GM10847 (cell line): ENCODE data around the gene KBTBD13.

Experiments used
- POLR2A ChIP-seq: IDR thresholded peaks from 2 replicates; pipeline ENCODE4 v1.6.1; 2011; ENCODE audit not compliant: insufficient read length; ENCODE audit errors: extremely low read depth

Gene KBTBD13

GRCh38 chr15:65042776-65043327, 33.7 kb upstream of the KBTBD13 start:
- no peak for TF ChIP-seq POLR2A

- TF ChIP-seq POLR2A, result no peak
Observed at GRCh38 chr15:65044724-65045481, 31.6 kb upstream of the KBTBD13 start, which contains the start of gene SLC51B. Gene SLC51B (plus strand): TSS chr15:65045387. CDS start chr15:65050005, 4,618 bp downstream.

GRCh38 chr15:65048241-65048640, 28.3 kb upstream of the KBTBD13 start:
- TF ChIP-seq POLR2A, result no peak

GRCh38 chr15:65049418-65049840, 27.1 kb upstream of the KBTBD13 start:
- TF ChIP-seq POLR2A, result no peak

GRCh38 chr15:65050270-65050669, 26.3 kb upstream of the KBTBD13 start:
- TF ChIP-seq POLR2A, result no peak

- TF ChIP-seq POLR2A, result no peak
Observed at GRCh38 chr15:65051266-65051665, 25.3 kb upstream of the KBTBD13 start.

- TF ChIP-seq POLR2A, result no peak
Observed at GRCh38 chr15:65052956-65053355, 23.6 kb upstream of the KBTBD13 start.

- TF ChIP-seq POLR2A, result no peak
Observed at GRCh38 chr15:65054333-65055200, 22.0 kb upstream of the KBTBD13 start.

GRCh38 chr15:65055201-65055870, 21.2 kb upstream of the KBTBD13 start:
- no peak for TF ChIP-seq POLR2A

- no peak for TF ChIP-seq POLR2A
Observed at GRCh38 chr15:65056106-65056505, 20.4 kb upstream of the KBTBD13 start.

GRCh38 chr15:65056868-65057548, 19.5 kb upstream of the KBTBD13 start:
- no peak for TF ChIP-seq POLR2A

GRCh38 chr15:65057549-65057940, 19.0 kb upstream of the KBTBD13 start:
- TF ChIP-seq POLR2A, result no peak

- TF ChIP-seq POLR2A, result no peak
Observed at GRCh38 chr15:65058394-65059368, 17.9 kb upstream of the KBTBD13 start.

GRCh38 chr15:65059369-65059750, 17.2 kb upstream of the KBTBD13 start:
- no peak for TF ChIP-seq POLR2A
